Measurements from ENCODE around the gene RBPMS2. TPM values are rescaled to one million over a fixed set of nuclear protein-coding genes. Genes with fewer than 3 reads are reported as not detected.

The RBPMS2 gene
- total RNA-seq, 4 donors from 2014 or later: 0.22 to 5.4 (median 1.8) TPM

DNA sequence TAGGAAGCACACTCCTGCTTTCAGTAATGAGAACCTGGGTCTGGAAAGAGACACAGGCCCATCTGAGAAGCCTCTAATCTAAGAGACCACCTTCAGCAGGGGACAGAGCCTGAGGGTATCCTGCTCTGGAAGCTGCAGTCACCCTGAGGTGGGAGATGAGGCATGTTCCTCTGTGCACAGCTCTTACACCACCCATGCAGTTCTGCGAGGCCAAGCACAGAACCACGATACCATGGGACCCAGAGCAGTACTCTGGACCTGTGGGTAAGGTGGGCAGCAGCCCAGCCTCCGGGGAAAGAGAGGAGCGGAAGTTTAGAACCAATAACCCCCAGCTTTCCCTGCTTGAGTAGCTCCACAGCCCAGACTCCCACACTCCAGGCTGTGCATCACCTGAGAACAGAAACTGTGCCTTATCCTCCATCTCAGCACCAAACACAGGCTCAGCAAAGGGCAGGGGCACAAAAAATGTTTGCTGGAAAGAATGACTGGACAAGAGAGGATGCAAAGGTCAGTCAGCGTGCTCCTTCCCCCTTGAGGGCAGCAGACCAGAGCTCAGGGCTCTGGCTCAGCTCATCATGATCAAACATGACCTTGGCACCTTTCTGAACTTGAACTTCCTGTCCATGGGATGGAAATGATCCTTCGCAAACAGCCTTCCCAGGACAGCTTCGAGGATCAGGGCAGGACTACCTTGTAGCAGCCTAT lies 43.1 kb downstream of the RBPMS2 start:
- no peak for DNase-seq (ENCODE audit: low spot score in 2 of 2)
- Histone ChIP-seq H3K4me1 (peaks cover 0 to 10% (median 0%) of the 10 kb centered on the region in 4 donors), H3K36me3 (no peaks in the 10 kb centered on the region), H3K27ac (no peak overlapping the region), H3K9me3 (no peaks in the 10 kb centered on the region), H3K27me3 (no peaks in the 10 kb centered on the region), H3K4me3 (no peak overlapping the region)
- no peak for TF ChIP-seq POLR2A (IDR thresholded peaks at IDR 0.05)
- TF ChIP-seq, protein P1, sequence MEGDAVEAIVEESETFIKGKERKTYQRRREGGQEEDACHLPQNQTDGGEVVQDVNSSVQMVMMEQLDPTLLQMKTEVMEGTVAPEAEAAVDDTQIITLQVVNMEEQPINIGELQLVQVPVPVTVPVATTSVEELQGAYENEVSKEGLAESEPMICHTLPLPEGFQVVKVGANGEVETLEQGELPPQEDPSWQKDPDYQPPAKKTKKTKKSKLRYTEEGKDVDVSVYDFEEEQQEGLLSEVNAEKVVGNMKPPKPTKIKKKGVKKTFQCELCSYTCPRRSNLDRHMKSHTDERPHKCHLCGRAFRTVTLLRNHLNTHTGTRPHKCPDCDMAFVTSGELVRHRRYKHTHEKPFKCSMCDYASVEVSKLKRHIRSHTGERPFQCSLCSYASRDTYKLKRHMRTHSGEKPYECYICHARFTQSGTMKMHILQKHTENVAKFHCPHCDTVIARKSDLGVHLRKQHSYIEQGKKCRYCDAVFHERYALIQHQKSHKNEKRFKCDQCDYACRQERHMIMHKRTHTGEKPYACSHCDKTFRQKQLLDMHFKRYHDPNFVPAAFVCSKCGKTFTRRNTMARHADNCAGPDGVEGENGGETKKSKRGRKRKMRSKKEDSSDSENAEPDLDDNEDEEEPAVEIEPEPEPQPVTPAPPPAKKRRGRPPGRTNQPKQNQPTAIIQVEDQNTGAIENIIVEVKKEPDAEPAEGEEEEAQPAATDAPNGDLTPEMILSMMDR (IDR thresholded peaks at IDR 0.05): no peak
- TF ChIP-seq EP300 (IDR thresholded peaks at IDR 0.05): no peak
- 72 to 76% methylated on average over 7 of the region's 7 CpGs for WGBS, 2 donors

DNA sequence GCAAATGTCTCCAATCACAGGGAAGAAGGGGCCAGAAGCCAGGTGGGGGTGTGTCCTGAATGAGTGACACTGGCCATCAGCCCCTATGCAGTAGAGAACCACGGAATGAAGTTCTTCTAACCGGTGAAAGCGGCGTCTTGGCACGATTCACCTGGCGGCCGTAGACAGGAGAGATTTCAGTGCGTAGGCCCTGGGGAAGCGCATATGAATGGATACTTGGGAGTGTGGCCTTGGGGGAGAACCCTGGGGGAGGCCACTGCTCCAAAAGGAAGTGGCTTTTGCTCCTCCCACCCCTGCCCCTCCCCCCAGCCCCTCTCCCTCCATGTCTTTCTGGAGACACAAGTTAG lies 43.6 kb downstream of the RBPMS2 start:
- Histone ChIP-seq H3K36me3 (no peaks in the 10 kb centered on the region), H3K27ac (no peak overlapping the region), H3K4me1 (peaks cover 0 to 10% (median 0%) of the 10 kb centered on the region in 4 donors), H3K9me3 (no peaks in the 10 kb centered on the region), H3K4me3 (no peak overlapping the region), H3K27me3 (no peaks in the 10 kb centered on the region)
- no peak for DNase-seq (ENCODE audit: low spot score in 2 of 2)
- WGBS, 2 donors: 49 to 60% methylated on average over 9 of the region's 9 CpGs
- TF ChIP-seq, protein P1 (IDR thresholded peaks at IDR 0.05): no peak

DNA sequence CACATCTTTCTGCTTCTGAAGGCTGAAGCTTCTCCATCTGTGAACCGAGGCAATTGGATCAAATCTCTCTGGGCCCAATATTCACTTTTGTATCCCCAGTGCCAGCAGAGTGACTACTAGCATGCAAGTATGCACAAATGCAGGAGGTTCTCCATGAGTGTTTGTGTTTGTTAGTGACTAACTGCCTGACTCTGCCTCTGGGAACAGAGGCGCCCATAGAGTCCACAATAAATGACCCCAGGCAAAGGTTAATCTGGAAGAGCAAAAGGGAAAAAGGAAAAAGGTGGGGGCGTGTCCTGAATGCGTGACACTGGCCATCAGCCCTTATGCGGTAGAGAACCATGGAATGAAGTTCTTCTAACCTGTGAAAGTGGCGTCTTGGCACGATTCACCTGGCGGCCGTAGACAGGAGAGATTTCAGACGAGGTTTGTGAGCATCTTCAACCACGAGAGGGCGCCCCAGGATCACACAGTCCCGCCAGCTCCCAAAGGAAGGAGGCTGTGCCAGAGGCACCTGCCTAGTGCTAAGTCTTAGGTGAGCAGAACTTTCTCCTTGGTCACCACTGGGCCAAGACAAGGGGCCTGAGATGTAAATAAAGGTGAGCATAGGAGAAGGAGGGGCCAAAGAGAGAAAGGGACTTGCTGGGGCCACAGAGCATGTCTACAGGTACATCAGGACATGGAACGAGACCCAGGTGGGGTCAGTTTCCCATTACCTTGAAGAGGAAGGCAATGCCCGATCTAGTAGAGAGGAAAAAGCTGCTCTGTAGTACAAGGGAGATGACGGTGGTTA lies 44.2 kb downstream of the RBPMS2 start:
- H3K27me3 ChIP-seq: no peaks in the 10 kb centered on the region
- H3K27ac ChIP-seq: no peak overlapping the region
- DNase-seq (ENCODE audit: low spot score in 2 of 2): peak; percentile 80 to 93
- H3K4me1 ChIP-seq: peaks cover 0 to 10% (median 0%) of the 10 kb centered on the region in 4 donors
- TF ChIP-seq POLR2A (IDR thresholded peaks at IDR 0.05) (no peak), EP300 (IDR thresholded peaks at IDR 0.05) (no peak)
- TF ChIP-seq, protein P1 (IDR thresholded peaks at IDR 0.05): peak; percentile 81 to 96 (median 88)
- no peaks in the 10 kb centered on the region for H3K36me3 ChIP-seq
- H3K9me3 ChIP-seq: no peaks in the 10 kb centered on the region
- H3K4me3 ChIP-seq: no peak overlapping the region
- WGBS, 2 donors: 24% methylated on average over 16 of the region's 16 CpGs

DNA sequence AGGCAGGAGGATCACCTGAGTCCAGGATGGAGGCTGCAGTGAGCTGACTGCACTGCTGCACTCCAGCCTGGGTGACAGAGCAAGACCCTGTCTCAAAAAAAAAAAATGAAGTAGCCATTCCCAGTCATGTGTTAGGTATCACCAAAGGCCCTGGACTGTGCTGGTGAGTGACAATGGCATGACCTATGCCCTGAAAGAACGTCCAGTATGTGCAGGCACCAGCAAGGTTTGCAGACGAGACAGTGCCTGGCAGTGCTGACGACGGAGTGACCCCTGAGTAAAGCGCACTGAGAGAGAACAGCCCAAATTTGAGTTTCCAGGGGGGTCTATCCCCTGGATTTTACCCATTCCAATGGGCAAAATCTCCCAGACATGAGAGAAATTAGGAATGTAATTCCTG lies 45.2 kb downstream of the RBPMS2 start:
- H3K36me3 ChIP-seq: no peaks in the 10 kb centered on the region
- no peaks in the 10 kb centered on the region for H3K9me3 ChIP-seq
- 83 to 94% methylated on average over 5 of the region's 5 CpGs for WGBS, 2 donors
- no peak for DNase-seq (ENCODE audit: low spot score in 2 of 2)
- H3K4me1 ChIP-seq: peaks cover 0 to 10% (median 0%) of the 10 kb centered on the region in 4 donors
- H3K27me3 ChIP-seq: no peaks in the 10 kb centered on the region
- TF ChIP-seq, protein P1 (IDR thresholded peaks at IDR 0.05): no peak
- TF ChIP-seq EP300 (IDR thresholded peaks at IDR 0.05): no peak
- no peak for TF ChIP-seq POLR2A (IDR thresholded peaks at IDR 0.05)
- H3K27ac ChIP-seq: no peak overlapping the region
- H3K4me3 ChIP-seq: no peak overlapping the region

DNA sequence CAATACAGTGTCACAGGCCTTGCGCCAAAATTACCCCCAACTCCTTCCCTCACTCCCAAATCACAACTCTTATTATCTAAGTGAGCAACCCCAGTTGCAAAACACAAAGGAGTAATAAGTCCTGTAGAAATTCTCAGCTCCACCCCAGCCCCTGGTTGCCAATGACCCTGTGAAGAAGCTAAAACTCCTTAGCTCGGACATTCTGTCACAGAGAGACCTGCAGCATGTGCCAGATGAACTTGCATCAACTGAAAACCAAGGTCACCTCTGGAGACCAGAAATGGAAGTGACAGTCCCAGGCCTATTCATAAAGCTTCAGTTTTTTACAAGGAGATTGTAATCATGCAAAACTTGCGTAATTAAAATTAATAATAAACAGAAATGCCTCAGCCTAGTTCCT lies 55.2 kb downstream of the RBPMS2 start:
- no peak for DNase-seq (ENCODE audit: low spot score in 2 of 2)
- no peaks in the 10 kb centered on the region for H3K9me3 ChIP-seq
- no peaks in the 10 kb centered on the region for H3K27me3 ChIP-seq
- H3K4me3 ChIP-seq: no peak overlapping the region
- no peaks in the 10 kb centered on the region for H3K36me3 ChIP-seq
- 81 to 90% methylated on average over 3 of the region's 3 CpGs for WGBS, 2 donors
- H3K4me1 ChIP-seq: peaks cover 0 to 15% (median 7%) of the 10 kb centered on the region in 4 donors
- no peak overlapping the region for H3K27ac ChIP-seq
- TF ChIP-seq, protein P1 (IDR thresholded peaks at IDR 0.05): no peak
